Stimulated activated CD4-positive, alpha-beta T cell treated with anti-CD3 and anti-CD28 coated beads, Interleukin-15, amount 100 ng/mL, for 48 hours (primary cell): ENCODE results near the gene CHRNA4.
"Not testable (repeated sequence)": the region's sequence is repeated elsewhere in the genome, so short reads cannot be mapped to it uniquely, and the experiment has no call there.

Experiments used
- DNase-seq, 2 donors: peaks; one replicate each; pipeline ENCODE4 v3.0.0-alpha.2; 2020; ENCODE audit warnings: low read depth in 2 of 2

The CHRNA4 gene

DNA sequence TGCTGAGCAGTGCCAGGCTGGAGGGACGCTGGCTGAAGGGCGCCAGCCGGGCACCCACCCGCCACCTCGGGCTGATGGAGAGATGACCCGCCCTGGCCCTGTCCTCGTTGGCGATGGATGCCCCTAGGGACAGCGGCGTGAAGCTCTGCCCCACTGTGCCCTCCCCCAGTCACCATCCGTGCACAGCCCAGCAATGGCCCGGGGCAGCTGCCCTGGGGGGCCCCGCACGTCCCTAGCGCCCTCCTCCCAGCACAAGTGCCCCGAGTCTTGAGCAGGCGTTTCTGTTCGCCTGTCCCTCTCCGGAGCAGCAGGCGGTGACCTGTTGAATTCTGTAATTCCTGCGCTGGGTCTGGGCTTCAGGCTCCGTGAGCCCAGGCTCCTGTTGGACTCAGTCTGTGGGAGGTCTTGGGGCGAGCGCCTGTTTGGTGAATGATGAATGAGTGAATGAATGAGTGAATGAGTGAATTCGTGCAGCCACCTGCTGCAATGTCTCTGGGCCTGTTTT lies 36.8 kb upstream of the CHRNA4 start:
- no peak for DNase-seq

DNA sequence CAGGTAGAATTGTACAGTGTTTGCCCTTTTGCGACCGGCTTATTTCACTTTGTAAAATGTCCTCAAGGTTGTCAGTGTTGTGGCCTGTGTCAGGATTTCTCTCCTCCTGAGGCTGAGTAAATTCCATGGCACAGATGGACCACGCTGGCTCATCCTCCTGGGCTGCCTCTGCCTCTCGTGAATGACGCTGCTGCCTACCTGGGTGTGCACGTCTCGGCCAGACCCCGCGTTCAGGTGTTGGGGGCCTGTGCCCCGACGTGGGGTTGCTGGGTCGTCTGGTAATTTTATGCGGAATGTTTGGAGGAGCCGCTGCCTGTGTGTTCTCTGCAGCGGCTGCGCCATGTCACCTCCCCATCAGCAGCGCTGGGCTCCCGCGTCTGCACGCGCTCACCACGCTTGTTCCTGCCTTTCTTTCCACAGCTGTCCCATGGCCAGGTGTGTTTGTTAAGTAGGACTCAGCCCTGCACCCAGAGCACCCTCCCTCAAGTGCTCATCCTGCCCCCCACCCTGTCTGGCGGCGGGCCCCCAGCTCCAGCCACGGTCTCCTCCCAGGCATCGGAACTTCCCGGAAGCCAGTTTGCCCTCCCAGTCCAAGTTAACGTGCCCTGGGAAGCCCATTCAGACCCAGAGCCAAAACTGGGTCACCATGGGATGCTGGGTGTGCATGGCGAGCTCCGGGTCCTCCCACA lies 36.1 kb upstream of the CHRNA4 start:
- no peak for DNase-seq

DNA sequence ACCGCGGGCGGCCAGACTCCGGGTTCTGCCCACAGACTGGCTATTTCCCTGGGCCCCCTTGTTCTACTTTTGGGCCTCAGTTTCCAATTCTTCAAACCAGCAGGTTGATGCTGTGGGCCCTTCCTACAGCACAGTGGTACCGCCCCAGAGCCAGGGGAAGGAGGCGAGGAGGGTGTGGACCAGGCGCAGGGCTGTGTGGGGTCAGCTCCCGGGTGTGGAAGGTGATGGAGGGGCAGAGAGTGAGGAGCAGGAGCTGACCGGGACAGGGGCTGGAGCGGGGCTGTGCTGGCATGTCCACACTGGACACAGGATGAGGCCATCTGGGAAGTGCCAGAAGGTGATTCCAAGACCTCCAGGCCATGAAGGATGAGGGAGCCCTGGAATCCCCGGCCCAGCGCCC lies 35.2 kb upstream of the CHRNA4 start:
- DNase-seq: no peak

- DNase-seq: no peak
These were observed 34.6 kb upstream of the CHRNA4 start for GRCh38 chr20:63395723-63396122.

GRCh38 chr20:63394920-63395455 lies 33.8 kb upstream of the CHRNA4 start:
- no peak for DNase-seq

DNA sequence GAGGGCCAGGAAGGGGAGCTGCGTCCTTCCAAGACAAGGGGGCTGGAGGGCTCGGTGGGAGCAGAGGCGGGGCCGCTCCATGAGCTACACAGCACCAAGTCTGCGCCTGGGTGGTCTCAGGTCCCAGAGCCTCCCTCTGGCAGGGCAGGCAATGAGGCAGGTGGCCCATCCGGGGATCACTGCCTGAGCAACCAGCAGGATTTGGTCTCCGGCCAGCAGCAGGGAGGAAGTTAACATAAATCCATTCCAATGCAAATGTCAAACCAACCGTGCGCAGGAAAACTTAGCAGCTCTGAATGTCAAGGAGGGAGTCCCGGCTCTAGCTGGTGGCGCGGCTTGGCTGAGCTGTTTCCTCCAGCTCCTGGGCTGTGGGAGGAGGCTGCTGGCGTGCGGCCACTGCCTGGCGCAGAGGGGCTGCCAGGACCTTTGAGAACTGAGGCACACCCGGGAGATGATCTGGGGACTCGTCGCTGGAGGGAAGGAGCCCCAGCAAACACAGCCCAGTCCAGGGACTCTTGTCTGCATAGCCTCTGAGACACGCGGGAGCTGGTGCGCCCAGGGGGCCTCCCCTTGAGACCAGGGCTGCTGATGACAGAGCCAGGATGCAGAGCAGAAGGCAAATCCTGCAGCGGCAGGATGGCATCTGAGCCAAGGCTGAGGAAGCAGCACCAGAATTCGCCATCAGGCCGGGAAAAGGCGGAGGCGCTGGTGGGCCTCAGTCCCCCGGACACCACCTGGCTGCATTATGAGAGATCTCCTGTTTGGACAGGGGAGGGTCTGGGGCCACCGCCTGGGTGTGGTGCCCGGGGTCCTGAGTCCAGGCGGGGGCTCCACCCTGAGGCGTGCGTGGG lies 33.1 kb upstream of the CHRNA4 start:
- DNase-seq: no peak

DNA sequence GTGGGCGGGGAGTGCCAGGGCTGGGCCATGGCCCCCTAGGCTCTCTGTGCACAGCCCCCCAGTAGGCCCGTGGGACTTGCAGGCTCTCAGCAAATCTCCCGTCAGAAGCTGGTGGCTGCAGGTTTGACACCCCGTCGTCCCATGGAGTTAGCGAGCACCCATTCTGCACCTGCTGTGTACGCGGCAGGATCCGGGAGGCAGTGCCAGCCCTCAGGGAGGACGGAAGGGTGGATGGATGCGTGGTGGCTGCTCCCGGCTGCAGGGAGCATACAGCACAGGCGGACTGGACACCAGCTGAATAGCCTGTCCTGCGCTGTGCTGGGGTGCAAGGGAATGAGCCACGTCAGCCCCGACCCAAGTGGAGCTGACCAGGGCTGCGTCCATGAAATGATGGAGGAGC lies 32.4 kb upstream of the CHRNA4 start:
- no peak for DNase-seq

DNA sequence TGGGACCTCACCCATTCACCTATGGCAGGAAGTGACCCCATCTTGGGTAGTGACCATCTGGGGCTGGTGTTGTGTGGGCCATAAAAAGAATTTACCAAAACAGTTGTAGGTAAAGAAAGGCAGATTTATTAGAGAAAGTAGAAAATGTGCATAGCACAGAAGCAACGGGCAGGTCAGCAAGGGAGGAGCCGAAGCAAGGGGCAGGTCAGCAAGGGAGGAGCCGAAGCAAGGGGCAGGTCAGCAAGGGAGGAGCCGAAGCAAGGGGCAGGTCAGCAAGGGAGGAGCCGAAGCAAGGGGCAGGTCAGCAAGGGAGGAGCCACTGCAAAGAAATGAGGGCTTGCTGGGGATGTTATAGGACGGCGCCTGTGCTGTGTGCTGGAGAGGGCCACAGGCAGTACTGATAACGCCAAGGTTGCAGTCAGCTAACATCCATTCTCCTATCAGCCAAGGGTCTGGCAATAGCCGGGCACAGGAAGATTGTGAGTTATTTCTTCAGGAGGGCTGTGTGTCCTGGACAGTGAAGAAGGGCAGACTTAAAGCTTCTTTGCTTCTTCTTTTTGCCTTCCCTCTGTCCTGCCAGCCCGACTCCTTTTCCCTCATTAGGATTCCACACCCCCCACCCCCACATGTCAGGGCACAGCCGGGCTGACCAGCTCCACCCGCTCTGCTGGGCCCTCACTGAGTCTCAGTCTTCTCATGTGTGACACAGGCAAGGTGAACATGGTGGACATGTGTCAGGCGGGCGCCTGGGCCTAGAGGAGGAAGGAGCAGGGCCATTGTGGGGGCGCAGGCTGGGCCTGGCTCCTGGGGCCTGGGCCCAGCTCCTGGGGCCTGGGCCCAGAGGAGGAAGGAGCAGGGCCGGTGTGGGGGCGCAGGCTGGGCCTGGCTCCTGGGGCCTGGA lies 31.6 kb upstream of the CHRNA4 start:
- no peak for DNase-seq

- no peak for DNase-seq
These were observed 26.8 kb upstream of the CHRNA4 start for GRCh38 chr20:63387917-63388316.

DNA sequence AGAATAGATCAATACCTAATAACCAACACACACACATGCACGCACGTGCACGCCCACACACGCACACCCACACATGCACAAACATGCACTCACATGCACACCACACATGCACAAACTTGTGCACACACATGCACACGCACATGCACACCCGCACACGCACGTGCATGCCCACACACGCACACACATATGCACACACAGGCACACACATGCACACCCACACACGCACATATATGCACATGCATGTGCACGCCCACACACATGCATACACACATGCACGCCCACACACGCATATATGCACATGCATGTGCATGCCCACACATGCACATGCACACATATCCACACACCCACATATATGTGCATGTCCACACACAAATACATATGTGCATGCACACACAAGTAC lies 26.2 kb upstream of the CHRNA4 start:
- no peak for DNase-seq

DNA sequence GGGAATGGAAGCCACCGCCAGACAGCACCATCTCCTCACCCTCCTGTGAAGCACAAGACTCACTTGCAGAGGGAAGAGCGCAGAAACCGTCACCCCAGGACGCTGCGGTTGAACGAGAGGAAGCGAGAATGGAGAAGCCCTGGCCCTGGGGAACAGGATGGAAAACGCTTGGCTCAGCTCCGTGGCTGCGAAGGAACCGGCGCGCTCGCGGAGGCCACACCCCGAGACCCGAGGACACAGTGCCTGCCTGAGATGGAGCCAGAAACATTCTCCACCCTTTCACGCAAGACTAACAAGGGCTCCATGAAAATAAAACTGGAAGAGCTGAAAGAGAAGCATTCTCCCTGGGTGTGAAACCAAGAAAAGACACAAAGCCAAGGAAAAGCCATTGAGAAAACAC lies 25.3 kb upstream of the CHRNA4 start:
- no peak for DNase-seq

- DNase-seq: no peak
These were observed 24.7 kb upstream of the CHRNA4 start for GRCh38 chr20:63385819-63386218.

GRCh38 chr20:63384336-63384735 lies 23.2 kb upstream of the CHRNA4 start:
- no peak for DNase-seq

DNA sequence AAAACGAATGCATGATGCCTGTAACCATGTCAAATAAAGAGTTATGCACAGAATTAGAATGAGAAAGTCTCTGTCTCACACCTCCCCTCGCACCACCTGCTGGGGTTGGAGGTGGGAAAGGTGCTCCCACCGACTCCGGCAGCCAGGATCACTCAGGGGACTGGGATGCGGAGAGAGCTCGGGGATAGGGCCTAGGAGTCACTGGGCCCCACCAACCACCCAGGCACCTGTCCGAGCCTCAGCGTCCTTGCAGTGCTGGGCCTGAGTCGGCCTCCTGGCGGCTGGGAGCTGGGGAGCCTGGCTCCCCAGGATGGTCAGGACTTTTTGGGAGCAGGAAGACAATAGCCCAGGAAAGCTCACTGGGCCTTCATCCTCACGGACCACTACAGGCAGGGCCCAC lies 22.4 kb upstream of the CHRNA4 start:
- no peak for DNase-seq

- DNase-seq: no peak
These were observed 21.6 kb upstream of the CHRNA4 start for GRCh38 chr20:63382551-63383300.

DNA sequence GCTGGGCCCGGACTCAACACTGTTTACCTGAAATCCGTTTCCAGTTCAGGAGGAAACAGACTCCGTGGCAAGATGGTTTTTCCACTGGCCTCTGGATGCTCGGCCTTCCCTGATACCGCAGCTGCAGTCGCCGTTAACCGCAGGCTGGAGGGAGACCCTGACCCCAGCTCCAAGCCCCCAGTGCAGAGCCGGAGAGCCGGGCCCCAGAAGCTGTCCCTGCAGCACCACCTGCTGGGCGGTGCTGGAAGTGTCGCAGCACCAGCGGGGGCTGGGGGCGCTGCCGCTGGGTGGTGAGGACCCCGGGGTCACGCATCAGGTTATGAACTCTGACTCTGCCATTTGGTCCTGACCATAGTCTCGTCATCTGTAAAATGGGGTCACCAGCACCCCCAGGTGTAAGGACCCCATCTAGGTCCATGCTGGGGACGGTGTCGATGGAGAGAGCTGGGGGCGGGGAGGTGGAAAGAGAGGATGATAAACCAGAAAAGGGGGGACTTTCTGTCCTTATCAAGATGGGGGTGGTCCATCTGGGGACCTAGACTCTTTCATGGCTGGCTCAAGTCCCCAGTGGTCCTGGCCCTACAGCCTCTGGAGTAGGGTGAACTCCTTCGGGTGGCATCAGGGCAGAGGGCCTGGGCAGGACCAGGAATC lies 20.8 kb upstream of the CHRNA4 start:
- no peak for DNase-seq

GRCh38 chr20:63380346-63380870 lies 19.3 kb upstream of the CHRNA4 start:
- DNase-seq: no peak

GRCh38 chr20:63379872-63380271 lies 18.7 kb upstream of the CHRNA4 start:
- not testable (repeated sequence) for DNase-seq

GRCh38 chr20:63379296-63379695 lies 18.1 kb upstream of the CHRNA4 start:
- DNase-seq: no peak

DNA sequence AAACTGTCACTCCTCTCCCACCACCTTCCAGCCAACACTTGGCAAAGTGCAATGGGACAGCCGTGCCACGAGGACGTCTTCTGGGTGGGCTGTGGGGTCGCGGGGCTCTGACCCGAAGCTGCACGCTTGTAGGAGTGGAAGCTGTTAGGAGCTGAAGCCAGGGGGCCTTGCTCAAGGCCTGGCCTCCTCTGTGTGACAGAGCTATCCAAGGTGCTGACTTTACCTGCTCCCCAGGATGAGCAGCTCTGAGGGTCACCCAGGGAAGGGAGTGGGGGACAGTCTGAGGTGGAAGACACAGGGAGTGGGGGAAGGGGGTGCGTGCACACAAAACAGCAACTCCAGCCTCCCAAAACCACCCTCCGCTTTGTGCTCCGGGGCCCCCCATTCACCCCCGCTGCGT lies 17.5 kb upstream of the CHRNA4 start:
- no peak for DNase-seq
